SK-N-SH (cell line): ENCODE measurements around the gene DFFB. TPM values are rescaled to one million over a fixed set of nuclear protein-coding genes. Genes with fewer than 3 reads are reported as not detected.

Experiments
- CTCF ChIA-PET: fragments of 300-600, 350-600 bp; formaldehyde crosslinking; extraction: SDS; loops from one replicate; lab custom pipeline; 2021; lab: Yijun Ruan, JAX
- POLR2A ChIA-PET: fragments of 350-600 bp; sonication (Branson Sonifier 250); formaldehyde crosslinking; extraction: SDS; loops from one replicate; lab custom pipeline; 2020; ENCODE audit warnings: antibody characterized with exemption, inconsistent platforms; lab: Yijun Ruan, JAX
- DNase-seq: peaks from one replicate; pipeline ENCODE4 v3.0.0; 2012
- H2AFZ ChIP-seq: fragments of 200-600 bp; sonication (generic); 2 replicates; pipeline ENCODE4 v1.8.1; 2016; ENCODE audit warnings: antibody characterized with exemption, mild to moderate bottlenecking, low read depth
- H3F3A ChIP-seq: fragments of 200-600 bp; sonication (generic); replicated peaks from 2 replicates; pipeline ENCODE3; 2016; ENCODE audit warnings: antibody characterized with exemption, mild to moderate bottlenecking; ENCODE audit not compliant: insufficient read depth
- H3K27ac ChIP-seq, 2 experiments: fragments of 200-500 bp in 1 of 2; fragments of 200-600 bp in 1 of 2; sonication (Bioruptor generic) in 1 of 2; sonication (generic), shearing (Covaris generic) in 1 of 2; 2 replicates each; pipeline versions ENCODE4 v1.5.1 to v1.6.1; 2014 to 2016; ENCODE audit warnings: low read depth in 2 of 2, inconsistent platforms in 1 of 2, low read length in 1 of 2, mild to moderate bottlenecking in 1 of 2, mixed read lengths in 1 of 2
- H3K27me3 ChIP-seq: fragments of 200-600 bp; sonication (generic), shearing (Covaris generic); 2 replicates; pipeline ENCODE4 v1.6.1; 2016; ENCODE audit warnings: mixed run types; ENCODE audit not compliant: insufficient read depth
- H3K36me3 ChIP-seq, 2 experiments: fragments of 200-500 bp in 1 of 2; fragments of 200-600 bp in 1 of 2; sonication (Bioruptor generic) in 1 of 2; sonication (generic) in 1 of 2; replicated peaks in 1 of 2; 2 replicates each; pipeline versions ENCODE3 to v1.5.1; 2014 to 2016; ENCODE audit warnings: low read length in 1 of 2, mild to moderate bottlenecking in 1 of 2; ENCODE audit not compliant: insufficient read depth in 2 of 2, control insufficient read depth in 1 of 2
- H3K4me1 ChIP-seq, 2 experiments: fragments of 200-500 bp in 1 of 2; fragments of 200-600 bp in 1 of 2; sonication (Bioruptor generic) in 1 of 2; sonication (generic), shearing (Covaris generic) in 1 of 2; 2 replicates each; pipeline versions ENCODE4 v1.5.1 to v1.6.1; 2014 to 2016; ENCODE audit warnings: low read depth in 1 of 2, low read length in 1 of 2, mixed run types in 1 of 2; ENCODE audit not compliant: insufficient read depth in 2 of 2, control insufficient read depth in 1 of 2
- H3K4me2 ChIP-seq: fragments of 200-600 bp; sonication (generic), shearing (Covaris generic); 2 replicates; pipeline ENCODE4 v1.6.1; 2017; ENCODE audit warnings: mixed run types
- H3K4me3 ChIP-seq, 2 experiments: fragments of 200-500 bp in 1 of 2; fragments of 200-600 bp in 1 of 2; sonication (Bioruptor generic) in 1 of 2; sonication (generic), shearing (Covaris generic) in 1 of 2; 2 replicates each; pipeline versions ENCODE4 v1.5.1 to v1.8.1; 2014 to 2016; ENCODE audit warnings: low read depth in 2 of 2, inconsistent platforms in 1 of 2, low read length in 1 of 2, mild to moderate bottlenecking in 1 of 2, mixed read lengths in 1 of 2, moderate library complexity in 1 of 2
- H3K79me2 ChIP-seq: fragments of 200-600 bp; sonication (generic); 2 replicates; pipeline ENCODE4 v1.8.1; 2017; ENCODE audit warnings: mild to moderate bottlenecking; ENCODE audit not compliant: insufficient read depth
- H3K9ac ChIP-seq: fragments of 200-600 bp; sonication (generic); 2 replicates; pipeline ENCODE4 v1.6.1; 2017; ENCODE audit warnings: mixed run types
- H3K9me2 ChIP-seq: fragments of 200-600 bp; sonication (generic); 2 replicates; pipeline ENCODE4 v1.6.1; 2017; ENCODE audit warnings: mixed run types
- H3K9me3 ChIP-seq: fragments of 200-600 bp; sonication (generic); 2 replicates; pipeline ENCODE4 v1.6.1; 2017; ENCODE audit warnings: mixed run types, mild to moderate bottlenecking, moderate library complexity
- H4K20me1 ChIP-seq: fragments of 200-600 bp; sonication (generic); 2 replicates; pipeline ENCODE4 v1.6.1; 2017; ENCODE audit warnings: mild to moderate bottlenecking, mixed run types; ENCODE audit not compliant: insufficient read depth
- CTCF ChIP-seq: fragments of 200-600 bp; sonication (generic); IDR thresholded peaks from 2 replicates; pipeline ENCODE4 v1.6.1; 2017; ENCODE audit warnings: antibody characterized with exemption, mild to moderate bottlenecking, moderate library complexity
- ELF1 ChIP-seq: IDR thresholded peaks from 2 replicates; pipeline ENCODE4 v1.4.0; 2012
- FOXM1 ChIP-seq: IDR thresholded peaks from 2 replicates; pipeline ENCODE4 v1.4.0; 2012; ENCODE audit warnings: low read depth, mild to moderate bottlenecking
- GABPA ChIP-seq: IDR thresholded peaks from 2 replicates; pipeline ENCODE4 v1.4.0; 2012; ENCODE audit warnings: low read depth, mild to moderate bottlenecking
- MEF2A ChIP-seq: IDR thresholded peaks from 2 replicates; pipeline ENCODE4 v1.4.0; 2012; ENCODE audit warnings: low read depth, borderline replicate concordance
- NRF1 ChIP-seq: IDR thresholded peaks from 2 replicates; pipeline ENCODE4 v1.6.1; 2012; ENCODE audit warnings: low read depth, mild to moderate bottlenecking, low read length
- RAD21 ChIP-seq: IDR thresholded peaks from 2 replicates; pipeline ENCODE4 v1.6.1; 2012; ENCODE audit warnings: mild to moderate bottlenecking, low read length
- RXRA ChIP-seq: IDR thresholded peaks from 2 replicates; pipeline ENCODE4 v1.4.0; 2012; ENCODE audit warnings: low read depth, mild to moderate bottlenecking, borderline replicate concordance
- SIN3A ChIP-seq: IDR thresholded peaks from 2 replicates; pipeline ENCODE4 v1.6.1; 2012; ENCODE audit warnings: low read depth, mild to moderate bottlenecking, low read length, moderate library complexity, borderline replicate concordance
- TAF1 ChIP-seq: IDR thresholded peaks from 2 replicates; pipeline ENCODE4 v1.6.1; 2012; ENCODE audit warnings: low read depth, mild to moderate bottlenecking, low read length, moderate library complexity, borderline replicate concordance
- TEAD4 ChIP-seq: IDR thresholded peaks from 2 replicates; pipeline ENCODE4 v1.4.0; 2012; ENCODE audit warnings: mild to moderate bottlenecking, borderline replicate concordance; ENCODE audit not compliant: insufficient read depth
- USF1 ChIP-seq: IDR thresholded peaks from 2 replicates; pipeline ENCODE4 v1.4.0; 2012; ENCODE audit warnings: low read depth, borderline replicate concordance
- WGBS: methylation state at CpG from one replicate; pipeline ENCODE4 v1.1.6; 2017; ENCODE audit warnings: low lambda C conversion rate; 5-methylcytosine and 5-hydroxymethylcytosine counted together
- polyA plus RNA-seq, 3 experiments: library from polyadenylated mRNA; depleted of rRNA; stranded (reverse); fragments of >200 nt; gene quantifications; 2 replicates each; pipeline ENCODE4 v1.2.3, GENCODE V29; 2012

DFFB gene
- polyA plus RNA-seq, 1 of the 3 experiments (the other 2 are of a cell fraction): 8.2 TPM

GRCh38 chr1:3868464-3869006 is 11.3 kb downstream of the DFFB start:
- Histone ChIP-seq H3K9me3 (no peaks in the 10 kb centered on the region), H3K4me1 (no peaks in the 10 kb centered on the region), H3K4me2 (no peak overlapping the region), H3K27me3 (no peaks in the 10 kb centered on the region), H3K36me3 (peaks cover 0 to 5% of the 10 kb centered on the region in 2 experiments), H3K4me3 (no peak overlapping the region), H3F3A (no peaks in the 10 kb centered on the region), H3K27ac (no peak overlapping the region), H3K9me2 (no peaks in the 10 kb centered on the region), H4K20me1 (no peaks in the 10 kb centered on the region), H2AFZ (no peak overlapping the region), H3K9ac (no peak overlapping the region), H3K79me2 (no peaks in the 10 kb centered on the region)
- ChIA-PET CTCF (interaction anchor here (1.4 kb wide), 1 partner anchor 13 kb away, joined by 3 read pairs; no protein-coding TSS in a partner anchor), POLR2A (interaction anchor here (1.1 kb wide), 1 partner anchor 11 kb away, joined by 3 read pairs; the partner anchor contains the start of genes CEP104 and DFFB)
- 74% methylated on average over 9 of the region's 13 CpGs for WGBS
- TF ChIP-seq SIN3A (no peak), FOXM1 (no peak), ELF1 (no peak), USF1 (no peak), RXRA (no peak)
- DNase-seq: no peak

GRCh38 chr1:3869751-3870301 is 12.6 kb downstream of the DFFB start:
- no peak for DNase-seq

More at GRCh38 chr1:3869751-3870301, 12.6 kb downstream of the DFFB start:
- Histone ChIP-seq H3K9me2 (no peaks in the 10 kb centered on the region), H3K4me2 (no peak overlapping the region), H3K79me2 (no peaks in the 10 kb centered on the region), H3K9me3 (no peaks in the 10 kb centered on the region), H2AFZ (no peak overlapping the region), H3K4me3 (no peak overlapping the region), H3K9ac (no peak overlapping the region), H4K20me1 (no peaks in the 10 kb centered on the region), H3K27me3 (no peaks in the 10 kb centered on the region), H3K4me1 (no peaks in the 10 kb centered on the region), H3K27ac (no peak overlapping the region), H3K36me3 (peaks cover 0 to 8% of the 10 kb centered on the region in 2 experiments), H3F3A (peaks cover 3% of the 10 kb centered on the region)
- WGBS: no CpG with 5 or more reads among the region's 18 CpGs
- TF ChIP-seq MEF2A (no peak), TAF1 (no peak), RAD21 (no peak), GABPA (no peak), SIN3A (no peak), CTCF (no peak), TEAD4 (no peak), NRF1 (no peak)
- ChIA-PET CTCF (interaction anchor here (1.2 kb wide), 1 partner anchor 21 kb away, joined by 3 read pairs; no protein-coding TSS in a partner anchor), POLR2A (no interaction called here)
